SK-N-SH treated with all-trans-retinoic acid at 6 μM for 48 hours (cell line): ENCODE results near the gene SGIP1.

Experiments used
- OSR1 ChIP-seq: fragments of 250-450 bp; sonication (Bioruptor Pico); IDR thresholded peaks from 2 replicates; pipeline ENCODE4 v1.8.0; 2022; ENCODE audit warnings: moderate library complexity, mild to moderate bottlenecking, inconsistent platforms
- PPARA ChIP-seq: fragments of 250-450 bp; sonication (Bioruptor Pico); IDR thresholded peaks from 2 replicates; pipeline ENCODE4 v1.5.0; 2020; ENCODE audit warnings: mild to moderate bottlenecking, borderline replicate concordance
- RARB ChIP-seq: fragments of 250-450 bp; sonication (Bioruptor Pico); IDR thresholded peaks from 2 replicates; pipeline ENCODE4 v1.8.0; 2021; ENCODE audit warnings: mild to moderate bottlenecking, moderate library complexity
- SNAI2 ChIP-seq: fragments of 250-450 bp; sonication (Bioruptor Pico); IDR thresholded peaks from 2 replicates; pipeline ENCODE4 v1.5.0; 2020; ENCODE audit warnings: mild to moderate bottlenecking, moderate library complexity
- TCF4 ChIP-seq: fragments of 250-450 bp; sonication (Bioruptor Pico); IDR thresholded peaks from 2 replicates; pipeline ENCODE4 v1.8.0; 2021; ENCODE audit warnings: mild to moderate bottlenecking, moderate library complexity, borderline replicate concordance
- ZFP30 ChIP-seq: fragments of 450-650 bp; formaldehyde crosslinking; IDR thresholded peaks from 2 replicates; pipeline ENCODE4 v1.5.0; 2022; ENCODE audit warnings: mild to moderate bottlenecking, moderate library complexity
- ZNF8 ChIP-seq: fragments of 450-650 bp; formaldehyde crosslinking; IDR thresholded peaks from 2 replicates; pipeline ENCODE4 v1.5.0; 2020; ENCODE audit warnings: mild to moderate bottlenecking, moderate library complexity
- TF ChIP-seq, protein P1 (sequence below): fragments of 250-450 bp; sonication (Bioruptor Pico); IDR thresholded peaks from 2 replicates; pipeline ENCODE4 v1.8.0; 2020; ENCODE audit warnings: mild to moderate bottlenecking, moderate library complexity, borderline replicate concordance
- TF ChIP-seq, protein P2 (sequence below): fragments of 250-450 bp; sonication (Bioruptor Pico); IDR thresholded peaks from 2 replicates; pipeline ENCODE4 v1.5.0; 2020; ENCODE audit warnings: mild to moderate bottlenecking, moderate library complexity

DNA sequence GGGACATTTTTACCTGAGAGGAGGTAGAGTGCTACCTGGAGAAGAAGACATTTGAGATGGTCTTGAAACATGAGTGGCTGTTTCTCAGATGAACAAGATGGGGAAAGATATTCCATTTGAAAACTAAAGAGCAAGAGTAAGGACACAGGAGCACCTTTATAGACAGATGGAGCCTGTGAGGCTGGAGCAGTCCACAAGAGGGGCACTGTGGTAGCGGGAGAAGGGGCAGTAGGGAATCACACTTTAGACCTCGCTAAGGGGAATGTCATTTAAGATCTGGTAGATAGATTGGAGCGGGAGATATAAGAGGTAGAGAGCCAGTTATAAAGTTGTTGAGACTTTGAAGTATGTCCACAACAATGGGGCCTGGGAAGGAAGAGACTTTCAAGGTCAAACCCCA, 241.7 kb downstream of the SGIP1 start:
- TF ChIP-seq PPARA (no peak), OSR1 (CRISPR knock-in tag) (no peak), RARB (CRISPR knock-in tag) (no peak), ZNF8 (no peak), SNAI2 (no peak), ZFP30 (CRISPR knock-in tag) (no peak), TCF4 (CRISPR knock-in tag) (no peak)
- TF ChIP-seq, protein P1, sequence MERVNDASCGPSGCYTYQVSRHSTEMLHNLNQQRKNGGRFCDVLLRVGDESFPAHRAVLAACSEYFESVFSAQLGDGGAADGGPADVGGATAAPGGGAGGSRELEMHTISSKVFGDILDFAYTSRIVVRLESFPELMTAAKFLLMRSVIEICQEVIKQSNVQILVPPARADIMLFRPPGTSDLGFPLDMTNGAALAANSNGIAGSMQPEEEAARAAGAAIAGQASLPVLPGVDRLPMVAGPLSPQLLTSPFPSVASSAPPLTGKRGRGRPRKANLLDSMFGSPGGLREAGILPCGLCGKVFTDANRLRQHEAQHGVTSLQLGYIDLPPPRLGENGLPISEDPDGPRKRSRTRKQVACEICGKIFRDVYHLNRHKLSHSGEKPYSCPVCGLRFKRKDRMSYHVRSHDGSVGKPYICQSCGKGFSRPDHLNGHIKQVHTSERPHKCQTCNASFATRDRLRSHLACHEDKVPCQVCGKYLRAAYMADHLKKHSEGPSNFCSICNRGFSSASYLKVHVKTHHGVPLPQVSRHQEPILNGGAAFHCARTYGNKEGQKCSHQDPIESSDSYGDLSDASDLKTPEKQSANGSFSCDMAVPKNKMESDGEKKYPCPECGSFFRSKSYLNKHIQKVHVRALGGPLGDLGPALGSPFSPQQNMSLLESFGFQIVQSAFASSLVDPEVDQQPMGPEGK: no peak
- TF ChIP-seq, protein P2, sequence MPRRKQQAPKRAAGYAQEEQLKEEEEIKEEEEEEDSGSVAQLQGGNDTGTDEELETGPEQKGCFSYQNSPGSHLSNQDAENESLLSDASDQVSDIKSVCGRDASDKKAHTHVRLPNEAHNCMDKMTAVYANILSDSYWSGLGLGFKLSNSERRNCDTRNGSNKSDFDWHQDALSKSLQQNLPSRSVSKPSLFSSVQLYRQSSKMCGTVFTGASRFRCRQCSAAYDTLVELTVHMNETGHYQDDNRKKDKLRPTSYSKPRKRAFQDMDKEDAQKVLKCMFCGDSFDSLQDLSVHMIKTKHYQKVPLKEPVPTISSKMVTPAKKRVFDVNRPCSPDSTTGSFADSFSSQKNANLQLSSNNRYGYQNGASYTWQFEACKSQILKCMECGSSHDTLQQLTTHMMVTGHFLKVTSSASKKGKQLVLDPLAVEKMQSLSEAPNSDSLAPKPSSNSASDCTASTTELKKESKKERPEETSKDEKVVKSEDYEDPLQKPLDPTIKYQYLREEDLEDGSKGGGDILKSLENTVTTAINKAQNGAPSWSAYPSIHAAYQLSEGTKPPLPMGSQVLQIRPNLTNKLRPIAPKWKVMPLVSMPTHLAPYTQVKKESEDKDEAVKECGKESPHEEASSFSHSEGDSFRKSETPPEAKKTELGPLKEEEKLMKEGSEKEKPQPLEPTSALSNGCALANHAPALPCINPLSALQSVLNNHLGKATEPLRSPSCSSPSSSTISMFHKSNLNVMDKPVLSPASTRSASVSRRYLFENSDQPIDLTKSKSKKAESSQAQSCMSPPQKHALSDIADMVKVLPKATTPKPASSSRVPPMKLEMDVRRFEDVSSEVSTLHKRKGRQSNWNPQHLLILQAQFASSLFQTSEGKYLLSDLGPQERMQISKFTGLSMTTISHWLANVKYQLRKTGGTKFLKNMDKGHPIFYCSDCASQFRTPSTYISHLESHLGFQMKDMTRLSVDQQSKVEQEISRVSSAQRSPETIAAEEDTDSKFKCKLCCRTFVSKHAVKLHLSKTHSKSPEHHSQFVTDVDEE (CRISPR knock-in tag): no peak
